Heart left ventricle (tissue), 16 donors: ENCODE data around the gene LSS. TPM values are rescaled to one million over a fixed set of nuclear protein-coding genes. Genes with fewer than 3 reads are reported as not detected.

ENCODE experiments used
- ATAC-seq, 4 donors: fragments of 200-7000 bp; cut with Tn5 transposase; one replicate each; pipeline ENCODE4 v1.9.1; 2020 to 2022; ENCODE audit warnings: moderate library complexity in 4 of 4, mild to moderate bottlenecking in 3 of 4, moderate number of reproducible peaks in 1 of 4
- DNase-seq, 5 donors: peaks; one replicate each; pipeline ENCODE4 v3.0.0-alpha.2; 2020
- H3K27ac ChIP-seq, 12 donors: fragments of 200-600 bp; sonication (generic) in 4 of 12; one replicate each; pipeline versions ENCODE4 v1.5.0 to v1.8.0; 2016 to 2022; ENCODE audit warnings: mild to moderate bottlenecking in 2 of 12
- H3K27me3 ChIP-seq, 9 donors: fragments of 200-600 bp; sonication (generic) in 2 of 9; one replicate each; pipeline versions ENCODE4 v1.5.1 to v1.8.0; 2016 to 2022; ENCODE audit warnings: mild to moderate bottlenecking in 3 of 9
- H3K36me3 ChIP-seq, 9 donors: fragments of 200-600 bp; sonication (generic) in 2 of 9; one replicate each; pipeline versions ENCODE4 v1.5.0 to v1.8.0; 2018 to 2022; ENCODE audit warnings: mild to moderate bottlenecking in 2 of 9
- H3K4me1 ChIP-seq, 12 donors: fragments of 200-600 bp; sonication (generic) in 4 of 12; one replicate each; pipeline versions ENCODE4 v1.5.0 to v1.8.0; 2016 to 2022; ENCODE audit warnings: mild to moderate bottlenecking in 3 of 12
- H3K4me3 ChIP-seq, 12 donors: fragments of 200-600 bp; sonication (generic) in 4 of 12; one replicate each; pipeline versions ENCODE4 v1.5.0 to v1.8.0; 2017 to 2022; ENCODE audit warnings: mild to moderate bottlenecking in 9 of 12, moderate library complexity in 4 of 12
- H3K9me3 ChIP-seq, 12 donors: fragments of 200-600 bp; sonication (generic) in 4 of 12; one replicate each; pipeline versions ENCODE4 v1.5.0 to v1.8.0; 2016 to 2022; ENCODE audit warnings: mild to moderate bottlenecking in 1 of 12
- CTCF ChIP-seq, 12 donors: fragments of 200-600 bp; sonication (generic) in 4 of 12; IDR thresholded peaks; one replicate each; pipeline versions ENCODE4 v1.5.0 to v1.8.0; 2018 to 2022; ENCODE audit warnings: antibody characterized with exemption in 12 of 12, mild to moderate bottlenecking in 5 of 12
- POLR2A ChIP-seq, 2 donors: fragments of 450-650 bp; IDR thresholded peaks; one replicate each; pipeline ENCODE4 v1.6.1; 2017; ENCODE audit warnings: antibody characterized with exemption in 2 of 2, mild to moderate bottlenecking in 2 of 2, moderate library complexity in 2 of 2
- WGBS, 4 donors: extraction: QIAGEN DNeasy Blood & Tissue Kit in 2 of 4; methylation state at CpG; one replicate each; pipeline versions ENCODE4 v1.1.5 to v1.1.7; 2013 to 2018; 5-methylcytosine and 5-hydroxymethylcytosine counted together
- intact Hi-C, 10 donors: fragments of 100-400 bp; cut with DNase I; formaldehyde crosslinking; loops; one replicate each; pipeline versions ENCODE4 v1.11.1 to v1.14.2; 2022
- polyA plus RNA-seq, 2 donors: library from polyadenylated mRNA; stranded (reverse); fragments of 200-250 nt; gene quantifications; one replicate each; pipeline ENCODE4 v1.2.3, GENCODE V29; 2013
- total RNA-seq, 9 donors: library from RNA; depleted of rRNA in 2 of 9; stranded (reverse); fragments of >200 nt in 2 of 9; fragmentation: NEBNext Ultra II Directional in 3 of 9; extraction: Animal tissue kit (Norgen Biotek cat#: 25700) in 3 of 9; gene quantifications; one replicate each; pipeline versions ENCODE4 v1.1.0 to v1.2.4, GENCODE V29; 2016 to 2023
- donor health status: ischemic (EF 13 %, LVEDD 7.1; RV severe dilation, severe dysfunction).
- donor health status: healthy with polysubstance abuse.
- donor health status: DM: no; HTN: yes; CAD: no.
- donor health status: DM: no; HTN: no; CAD: no.
- donor health status: ischemic (EF 25% LVEDD 6.9; RV normal size, moderate dysfunction).
- donor health status: ischemic (EF 25% LVEDD 5.7; RV mildly dilated, moderate dysfunction).
- donor health status: healthy.
- donor health status: DM: yes; HTN: yes; CAD: no.
- donor health status: ischemic (EF 35%, LVEDD 5.7; RV mildly dilated, moderate dysfunction).
- donor health status: nonischemic (EF 11% LVEDD 7.7; RV severe dilation, severe dysfunction).
- donor health status: DM: yes; HTN: yes; CAD: no.
- donor health status: PGD.
- donor health status: ischemic (EF 29% LVEDD 5.4; RV normal size, mild dysfunction).
- donor health status: nonischemic (EF 23%, LVEDD 6.1; RV moderate dilation, normal function).

Gene LSS
- total and polyA plus RNA-seq, 11 donors: 25.1 to 65.5 (median 40.7) TPM

- peak in 1 of 5 donors; percentile 11 for DNase-seq
- TF ChIP-seq CTCF (IDR thresholded peaks at IDR 0.05) (no peak), POLR2A (IDR thresholded peaks at IDR 0.05) (no peak)
- H3K27me3 ChIP-seq: no peaks in the 10 kb centered on the region
- H3K36me3 ChIP-seq: peaks cover 0 to 100% (median 96%) of the 10 kb centered on the region in 9 donors
- 91 to 100% (median 97%) methylated on average over 2 to 3 of the region's 3 CpGs for WGBS, 4 donors
- no peak overlapping the region for H3K27ac ChIP-seq
- no peak overlapping the region for H3K4me3 ChIP-seq
- no peaks in the 10 kb centered on the region for H3K9me3 ChIP-seq
- no peak for ATAC-seq
- no peaks in the 10 kb centered on the region for H3K4me1 ChIP-seq
- intact Hi-C loops: loop anchor here in 1 of 10 donors (10.0 kb wide), 1 partner anchor 93 kb away; the partner anchor contains the start of gene FTCD
These were observed 19.3 kb upstream of the LSS start for GRCh38 chr21:46247699-46248421.

GRCh38 chr21:46246345-46246744, 17.8 kb upstream of the LSS start:
- no peaks in the 10 kb centered on the region for H3K27me3 ChIP-seq
- peak in 1 of 5 donors; percentile 40 for DNase-seq

GRCh38 chr21:46245213-46245915, 16.8 kb upstream of the LSS start:
- no peaks in the 10 kb centered on the region for H3K27me3 ChIP-seq
- ATAC-seq: no peak
- H3K27ac ChIP-seq: no peak overlapping the region
- TF ChIP-seq POLR2A (IDR thresholded peaks at IDR 0.05) (no peak), CTCF (IDR thresholded peaks at IDR 0.05) (no peak)
- H3K36me3 ChIP-seq: peaks cover 0 to 100% (median 96%) of the 10 kb centered on the region in 9 donors
- 78 to 95% (median 87%) methylated on average over 3 of the region's 3 CpGs for WGBS, 4 donors
- intact Hi-C loops: loop anchor here in 1 of 10 donors (10.0 kb wide), 1 partner anchor 91 kb away; the partner anchor contains the start of gene FTCD
- H3K4me3 ChIP-seq: no peak overlapping the region
- H3K4me1 ChIP-seq: no peaks in the 10 kb centered on the region
- peak in 1 of 5 donors; percentile 8 for DNase-seq
- H3K9me3 ChIP-seq: no peaks in the 10 kb centered on the region

More at GRCh38 chr21:46246345-46246744, 17.8 kb upstream of the LSS start:
- Histone ChIP-seq H3K9me3 (no peaks in the 10 kb centered on the region), H3K36me3 (peaks cover 0 to 100% (median 96%) of the 10 kb centered on the region in 9 donors), H3K4me1 (no peaks in the 10 kb centered on the region), H3K4me3 (no peak overlapping the region), H3K27ac (no peak overlapping the region)
- WGBS, 4 donors: 82 to 87% (median 84%) methylated on average over 6 of the region's 6 CpGs
- intact Hi-C loops: loop anchor here in 1 of 10 donors (10.0 kb wide), 1 partner anchor 92 kb away; the partner anchor contains the start of gene FTCD
- TF ChIP-seq CTCF (IDR thresholded peaks at IDR 0.05): no peak
- no peak for ATAC-seq

- no peaks in the 10 kb centered on the region for H3K9me3 ChIP-seq
- H3K27me3 ChIP-seq: no peaks in the 10 kb centered on the region
- WGBS, 4 donors: 93 to 100% (median 95%) methylated on average over 4 to 8 of the region's 8 CpGs
- ATAC-seq (no peak), DNase-seq (peak in 1 of 5 donors; percentile 37)
- peaks cover 0 to 100% (median 96%) of the 10 kb centered on the region in 9 donors for H3K36me3 ChIP-seq
- no peak overlapping the region for H3K27ac ChIP-seq
- intact Hi-C loops: loop anchor here in 1 of 10 donors (10.0 kb wide), 1 partner anchor 90 kb away; the partner anchor contains the start of gene FTCD
- no peaks in the 10 kb centered on the region for H3K4me1 ChIP-seq
- TF ChIP-seq POLR2A (IDR thresholded peaks at IDR 0.05) (no peak), CTCF (IDR thresholded peaks at IDR 0.05) (no peak)
- no peak overlapping the region for H3K4me3 ChIP-seq
These were observed 16.0 kb upstream of the LSS start for GRCh38 chr21:46244602-46245001.
